Hypothalamus (tissue), 51 donors: ENCODE data around the gene TMEM161B.
"Not testable (repeated sequence)": the region's sequence is repeated elsewhere in the genome, so short reads cannot be mapped to it uniquely, and the experiment has no call there.

Source experiments
- DNase-seq, 51 donors: peaks; one replicate each; lab custom pipeline; 2025; lab: John Stamatoyannopoulos, UW

The TMEM161B gene

GRCh38 chr5:88268385-88269184, at the start of gene TMEM161B:
Gene TMEM161B, minus strand, starts transcription at chr5:88268845. Its CDS starts 122 bp downstream, at chr5:88268723.
- peak; percentile 14 to 91 (median 74) for DNase-seq

- DNase-seq: no peak
Observed at GRCh38 chr5:88304356-88304755, 35.7 kb upstream of the TMEM161B start.

GRCh38 chr5:88298425-88298824, 29.8 kb upstream of the TMEM161B start:
- no peak for DNase-seq

GRCh38 chr5:88290801-88291200, 22.2 kb upstream of the TMEM161B start:
- no peak for DNase-seq

GRCh38 chr5:88288528-88289197, 20.0 kb upstream of the TMEM161B start:
- no peak for DNase-seq

GRCh38 chr5:88287846-88288527, 19.3 kb upstream of the TMEM161B start:
- no peak for DNase-seq

- DNase-seq: no peak
Observed at GRCh38 chr5:88287302-88287701, 18.7 kb upstream of the TMEM161B start.

- DNase-seq: no peak
Observed at GRCh38 chr5:88283690-88284089, 15.0 kb upstream of the TMEM161B start.

- no peak for DNase-seq
Observed at GRCh38 chr5:88281322-88281721, 12.7 kb upstream of the TMEM161B start.

GRCh38 chr5:88279584-88279983, 10.9 kb upstream of the TMEM161B start:
- DNase-seq: no peak

- DNase-seq: no peak
Observed at GRCh38 chr5:88276378-88276777, 7.7 kb upstream of the TMEM161B start.

- no peak for DNase-seq
Observed at GRCh38 chr5:88275581-88275980, 6.9 kb upstream of the TMEM161B start.

- DNase-seq: peak in 7 of 51 donors; percentile 0 to 55 (median 7)
Observed at GRCh38 chr5:88269222-88269771, 652 bp upstream of the TMEM161B start.

- DNase-seq: not testable (repeated sequence)
Observed at GRCh38 chr5:88264565-88264964, 4.1 kb downstream of the TMEM161B start.

GRCh38 chr5:88263349-88263748, 5.3 kb downstream of the TMEM161B start:
- no peak for DNase-seq

- no peak for DNase-seq
Observed at GRCh38 chr5:88262116-88262515, 6.5 kb downstream of the TMEM161B start.

- DNase-seq: no peak
Observed at GRCh38 chr5:88258636-88259035, 10.0 kb downstream of the TMEM161B start.

GRCh38 chr5:88256872-88257271, 11.8 kb downstream of the TMEM161B start:
- no peak for DNase-seq

GRCh38 chr5:88256037-88256436, 12.6 kb downstream of the TMEM161B start:
- no peak for DNase-seq

GRCh38 chr5:88254320-88254719, 14.3 kb downstream of the TMEM161B start:
- DNase-seq: no peak

- DNase-seq: no peak
Observed at GRCh38 chr5:88251048-88251711, 17.5 kb downstream of the TMEM161B start.
